Spleen (tissue), 11 donors: ENCODE data around the gene FAM78B. TPM values are rescaled to one million over a fixed set of nuclear protein-coding genes. Genes with fewer than 3 reads are reported as not detected.

Experiments
- DNase-seq: peaks from one replicate; pipeline ENCODE4 v3.0.0-alpha.2; 2020
- H3K27ac ChIP-seq, 8 donors: fragments of 200-600 bp; sonication (generic) in 7 of 8; 1 replicate in 4 of 8; 2 replicates in 4 of 8; pipeline versions ENCODE4 v1.5.0 to v1.8.0; 2016 to 2021; ENCODE audit warnings: inconsistent platforms in 4 of 8, mild to moderate bottlenecking in 4 of 8, moderate library complexity in 1 of 8
- H3K27me3 ChIP-seq, 7 donors: fragments of 200-600 bp; sonication (generic) in 6 of 7; replicated peaks in 1 of 7; 1 replicate in 4 of 7; 2 replicates in 3 of 7; pipeline versions ENCODE4 v1.5.0 to v1.8.0; 2016 to 2021; ENCODE audit warnings: inconsistent platforms in 3 of 7, mild to moderate bottlenecking in 1 of 7
- H3K36me3 ChIP-seq, 6 donors: fragments of 200-600 bp; sonication (generic) in 5 of 6; 1 replicate in 4 of 6; 2 replicates in 2 of 6; pipeline versions ENCODE4 v1.5.0 to v1.8.0; 2016 to 2021; ENCODE audit warnings: inconsistent platforms in 2 of 6
- H3K4me1 ChIP-seq, 6 donors: fragments of 200-600 bp; sonication (generic) in 5 of 6; 1 replicate in 3 of 6; 2 replicates in 3 of 6; pipeline versions ENCODE4 v1.5.0 to v1.8.0; 2016 to 2021; ENCODE audit warnings: inconsistent platforms in 3 of 6
- H3K4me3 ChIP-seq, 8 donors: fragments of 200-600 bp; sonication (generic) in 7 of 8; 1 replicate in 4 of 8; 2 replicates in 4 of 8; pipeline versions ENCODE4 v1.5.0 to v1.8.0; 2016 to 2021; ENCODE audit warnings: inconsistent platforms in 4 of 8, mild to moderate bottlenecking in 4 of 8, moderate library complexity in 2 of 8
- H3K9me3 ChIP-seq, 8 donors: fragments of 200-600 bp; sonication (generic) in 7 of 8; 1 replicate in 4 of 8; 2 replicates in 4 of 8; pipeline versions ENCODE4 v1.5.0 to v1.8.0; 2016 to 2021; ENCODE audit warnings: inconsistent platforms in 4 of 8
- POLR2A ChIP-seq, 3 donors: fragments of 450-650 bp; IDR thresholded peaks; one replicate each; pipeline ENCODE4 v1.5.1; 2017; ENCODE audit warnings: antibody characterized with exemption in 3 of 3, mild to moderate bottlenecking in 1 of 3
- POLR2AphosphoS5 ChIP-seq, 3 donors: sonication (generic); formaldehyde crosslinking; IDR thresholded peaks; one replicate each; pipeline ENCODE4 v1.5.1; 2017; ENCODE audit warnings: antibody characterized with exemption in 3 of 3
- WGBS, 5 donors: extraction: QIAGEN DNeasy Blood & Tissue Kit in 3 of 5; methylation state at CpG; one replicate each; pipeline versions ENCODE4 v1.1.5 to v1.1.7; 2013 to 2018; 5-methylcytosine and 5-hydroxymethylcytosine counted together
- intact Hi-C: fragments of 100-400 bp; cut with DNase I; formaldehyde crosslinking; loops from one replicate; pipeline ENCODE4 v1.15.0; 2023; ENCODE audit warnings: low total_unique reads
- polyA plus RNA-seq, 3 donors: library from polyadenylated mRNA; stranded (reverse); fragments of 200-250 nt; gene quantifications; one replicate each; pipeline ENCODE4 v1.2.1, GENCODE V29; 2013
- total RNA-seq, 7 donors: library from RNA; depleted of rRNA in 3 of 7; stranded (reverse); fragments of >200 nt in 3 of 7; fragmentation: NEBNext Ultra II Directional in 4 of 7; extraction: Animal tissue kit (Norgen Biotek cat#: 25700) in 4 of 7; gene quantifications; one replicate each; pipeline versions ENCODE4 v1.1.0 to v1.2.1, GENCODE V29; 2016 to 2021
- TF ChIP-seq, protein P1 (sequence below), 11 experiments: fragments of 200-600 bp in 7 of 11; fragments of 450-650 bp in 4 of 11; sonication (generic) in 4 of 11; IDR thresholded peaks in 8 of 11; conservative IDR thresholded peaks in 3 of 11; 1 replicate in 7 of 11; 2 replicates in 4 of 11; pipeline versions ENCODE4 v1.4.0 to v1.8.0; 2016 to 2021; ENCODE audit warnings: antibody characterized with exemption in 11 of 11, inconsistent platforms in 4 of 11, mild to moderate bottlenecking in 1 of 11
- donor health status: healthy with polysubstance abuse.
- donor health status: DM: no; HTN: no; CAD: no; lungs with moderate emphysema.
- donor health status: DM: no; HTN: no; CAD: no.
- donor health status: Bipolar disorder and iron deficiency.
- donor health status: healthy.
- donor health status: DM: no; HTN: no; CAD: no.
- donor health status: DM: yes; HTN: yes; CAD: no.

Gene FAM78B
- total and polyA plus RNA-seq, 10 donors, result 0.41 to 3.0 (median 1.3) TPM

DNA sequence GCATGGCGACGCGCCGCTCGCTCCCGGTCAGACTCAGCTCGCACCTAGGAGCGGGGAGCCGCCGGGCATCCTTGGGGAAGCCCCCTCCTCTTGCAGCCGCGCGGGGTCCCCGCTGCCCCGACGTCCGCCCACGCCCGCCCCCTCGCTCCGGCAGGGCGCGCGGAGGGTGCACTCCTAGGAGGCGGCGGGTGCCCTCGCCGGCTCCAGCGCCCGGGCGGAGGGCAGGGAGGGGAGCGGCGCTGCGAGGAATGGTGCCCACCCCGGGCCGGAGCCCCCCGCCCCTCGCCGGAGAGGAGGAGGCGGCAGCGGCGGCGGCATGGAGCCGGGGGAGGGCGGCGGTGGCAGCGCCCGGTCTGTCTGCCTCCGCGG lies 488 bp downstream of the FAM78B start:
- H3K4me1 ChIP-seq, result peaks cover 6 to 31% (median 19%) of the 10 kb centered on the region in 6 donors
- H3K36me3 ChIP-seq, result no peaks in the 10 kb centered on the region
- no peaks in the 10 kb centered on the region for H3K9me3 ChIP-seq
- TF ChIP-seq POLR2AphosphoS5 (IDR thresholded peaks at IDR 0.05) (no peak), POLR2A (IDR thresholded peaks at IDR 0.05) (no peak)
- TF ChIP-seq, protein P1, sequence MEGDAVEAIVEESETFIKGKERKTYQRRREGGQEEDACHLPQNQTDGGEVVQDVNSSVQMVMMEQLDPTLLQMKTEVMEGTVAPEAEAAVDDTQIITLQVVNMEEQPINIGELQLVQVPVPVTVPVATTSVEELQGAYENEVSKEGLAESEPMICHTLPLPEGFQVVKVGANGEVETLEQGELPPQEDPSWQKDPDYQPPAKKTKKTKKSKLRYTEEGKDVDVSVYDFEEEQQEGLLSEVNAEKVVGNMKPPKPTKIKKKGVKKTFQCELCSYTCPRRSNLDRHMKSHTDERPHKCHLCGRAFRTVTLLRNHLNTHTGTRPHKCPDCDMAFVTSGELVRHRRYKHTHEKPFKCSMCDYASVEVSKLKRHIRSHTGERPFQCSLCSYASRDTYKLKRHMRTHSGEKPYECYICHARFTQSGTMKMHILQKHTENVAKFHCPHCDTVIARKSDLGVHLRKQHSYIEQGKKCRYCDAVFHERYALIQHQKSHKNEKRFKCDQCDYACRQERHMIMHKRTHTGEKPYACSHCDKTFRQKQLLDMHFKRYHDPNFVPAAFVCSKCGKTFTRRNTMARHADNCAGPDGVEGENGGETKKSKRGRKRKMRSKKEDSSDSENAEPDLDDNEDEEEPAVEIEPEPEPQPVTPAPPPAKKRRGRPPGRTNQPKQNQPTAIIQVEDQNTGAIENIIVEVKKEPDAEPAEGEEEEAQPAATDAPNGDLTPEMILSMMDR (IDR thresholded peaks at IDR 0.05 in 8 of 11, conservative IDR thresholded peaks at IDR 0.05 in 3 of 11), result no peak
- DNase-seq, result peak; percentile 76
- H3K27ac ChIP-seq, result peak overlapping the region in 3 of 8 donors; percentile 58 to 61 (median 58)
- H3K27me3 ChIP-seq, result peaks cover 0 to 57% (median 14%) of the 10 kb centered on the region in 7 donors
- intact Hi-C loops, result loop anchor here (10.0 kb wide), 1 partner anchor 242 kb away; no protein-coding TSS in a partner anchor
- WGBS, 5 donors, result 0 to 1% (median 0%) methylated on average over 2 to 50 of the region's 50 CpGs
- H3K4me3 ChIP-seq, result peak overlapping the region; percentile 41 to 84 (median 62)

- peak overlapping the region; percentile 41 to 84 (median 62) for H3K4me3 ChIP-seq
- intact Hi-C loops, result loop anchor here (10.0 kb wide), 1 partner anchor 241 kb away; no protein-coding TSS in a partner anchor
- H3K4me1 ChIP-seq, result peaks cover 6 to 31% (median 19%) of the 10 kb centered on the region in 6 donors
- no peaks in the 10 kb centered on the region for H3K36me3 ChIP-seq
- DNase-seq, result peak; percentile 76
- WGBS, 5 donors, result 2 to 3% (median 2%) methylated on average over 27 to 61 of the region's 61 CpGs
- no peaks in the 10 kb centered on the region for H3K9me3 ChIP-seq
- peaks cover 0 to 57% (median 14%) of the 10 kb centered on the region in 7 donors for H3K27me3 ChIP-seq
- TF ChIP-seq POLR2A (IDR thresholded peaks at IDR 0.05) (no peak), POLR2AphosphoS5 (IDR thresholded peaks at IDR 0.05) (no peak)
- TF ChIP-seq, protein P1 (IDR thresholded peaks at IDR 0.05 in 8 of 11, conservative IDR thresholded peaks at IDR 0.05 in 3 of 11), result no peak
- no peak overlapping the region for H3K27ac ChIP-seq
These were observed 1.0 kb downstream of the FAM78B start for GRCh38 chr1:166165661-166166328.

- TF ChIP-seq, protein P1 (IDR thresholded peaks at IDR 0.05 in 8 of 11, conservative IDR thresholded peaks at IDR 0.05 in 3 of 11), result peak in 7 of 11 experiments; percentile 19 to 58 (median 46)
- TF ChIP-seq POLR2A (IDR thresholded peaks at IDR 0.05), result no peak
- TF ChIP-seq POLR2AphosphoS5 (IDR thresholded peaks at IDR 0.05), result no peak
- intact Hi-C loops, result loop anchor here (10.0 kb wide), 1 partner anchor 240 kb away; no protein-coding TSS in a partner anchor
- H3K9me3 ChIP-seq, result no peaks in the 10 kb centered on the region
- no peaks in the 10 kb centered on the region for H3K36me3 ChIP-seq
- 1 to 3% (median 2%) methylated on average over 46 to 56 of the region's 56 CpGs for WGBS, 5 donors
- peaks cover 6 to 31% (median 19%) of the 10 kb centered on the region in 6 donors for H3K4me1 ChIP-seq
- peak overlapping the region; percentile 5 to 84 (median 62) for H3K4me3 ChIP-seq
- peak; percentile 80 for DNase-seq
- H3K27me3 ChIP-seq, result peaks cover 0 to 57% (median 14%) of the 10 kb centered on the region in 7 donors
- H3K27ac ChIP-seq, result no peak overlapping the region
These were observed 1.7 kb downstream of the FAM78B start for GRCh38 chr1:166164995-166165660.

GRCh38 chr1:166164646-166164994 lies 2.2 kb downstream of the FAM78B start:
- WGBS, 5 donors, result 16 to 25% (median 20%) methylated on average over 5 of the region's 5 CpGs
- H3K4me3 ChIP-seq, result peak overlapping the region in 6 of 8 donors; percentile 44 to 84 (median 62)

More at GRCh38 chr1:166164646-166164994, 2.2 kb downstream of the FAM78B start:
- intact Hi-C loops, result loop anchor here (10.0 kb wide), 1 partner anchor 240 kb away; no protein-coding TSS in a partner anchor
- Histone ChIP-seq H3K36me3 (no peaks in the 10 kb centered on the region), H3K9me3 (no peaks in the 10 kb centered on the region), H3K27me3 (peaks cover 0 to 57% (median 14%) of the 10 kb centered on the region in 7 donors), H3K27ac (no peak overlapping the region), H3K4me1 (peaks cover 6 to 31% (median 19%) of the 10 kb centered on the region in 6 donors)
- no peak for DNase-seq
- TF ChIP-seq POLR2AphosphoS5 (IDR thresholded peaks at IDR 0.05), result no peak
- no peak for TF ChIP-seq POLR2A (IDR thresholded peaks at IDR 0.05)
- TF ChIP-seq, protein P1 (IDR thresholded peaks at IDR 0.05 in 8 of 11, conservative IDR thresholded peaks at IDR 0.05 in 3 of 11), result no peak
